Liver (tissue), 9 donors: ENCODE results near the gene CENPO. TPM values are rescaled to one million over a fixed set of nuclear protein-coding genes. Genes with fewer than 3 reads are reported as not detected.
A peak's percentile ranks its signal among the peaks of the same experiment; 100 is the strongest.

Experiments
- DNase-seq: peaks from one replicate; pipeline ENCODE4 v3.0.0-alpha.2; 2017; ENCODE audit warnings: low spot score
- H3K27ac ChIP-seq, 2 donors: one replicate each; pipeline ENCODE4 v1.7.0; 2013; ENCODE audit warnings: inconsistent platforms in 2 of 2, low read length in 2 of 2, control low read depth in 1 of 2, low read depth in 1 of 2, mild to moderate bottlenecking in 1 of 2
- H3K27me3 ChIP-seq, 4 donors: one replicate each; pipeline versions ENCODE4 v1.6.1 to v1.7.0; 2013; ENCODE audit warnings: low read length in 3 of 4, inconsistent platforms in 1 of 4, mild to moderate bottlenecking in 1 of 4, moderate library complexity in 1 of 4; ENCODE audit not compliant: control insufficient read depth in 4 of 4, insufficient read depth in 4 of 4
- H3K36me3 ChIP-seq, 4 donors: one replicate each; pipeline versions ENCODE4 v1.6.1 to v1.7.0; 2013; ENCODE audit warnings: low read length in 3 of 4, mild to moderate bottlenecking in 3 of 4, low read depth in 1 of 4, moderate library complexity in 1 of 4; ENCODE audit not compliant: control insufficient read depth in 4 of 4, insufficient read depth in 3 of 4
- H3K4me1 ChIP-seq, 4 donors: one replicate each; pipeline versions ENCODE4 v1.6.1 to v1.7.0; 2013; ENCODE audit warnings: low read length in 3 of 4, mild to moderate bottlenecking in 3 of 4, moderate library complexity in 1 of 4; ENCODE audit not compliant: control insufficient read depth in 4 of 4, insufficient read depth in 4 of 4
- H3K4me3 ChIP-seq, 3 donors: one replicate each; pipeline versions ENCODE4 v1.6.1 to v1.7.0; 2013; ENCODE audit warnings: low read length in 3 of 3, control low read depth in 1 of 3, low read depth in 1 of 3, mild to moderate bottlenecking in 1 of 3
- H3K9ac ChIP-seq, 2 donors: one replicate each; pipeline ENCODE4 v1.7.0; 2013; ENCODE audit warnings: low read length in 2 of 2, mild to moderate bottlenecking in 2 of 2, moderate library complexity in 2 of 2, control low read depth in 1 of 2, low read depth in 1 of 2
- H3K9me3 ChIP-seq, 4 donors: one replicate each; pipeline versions ENCODE4 v1.6.1 to v1.7.0; 2013; ENCODE audit warnings: low read length in 3 of 4; ENCODE audit not compliant: control insufficient read depth in 4 of 4
- EGR1 ChIP-seq, 2 donors: IDR thresholded peaks; 2 replicates each; pipeline ENCODE4 v1.6.1; 2016 to 2018; ENCODE audit warnings: antibody characterized with exemption in 2 of 2, low read depth in 2 of 2
- FOXA1 ChIP-seq: IDR thresholded peaks from 2 replicates; pipeline ENCODE4 v1.6.1; 2016; ENCODE audit warnings: antibody characterized with exemption
- GABPA ChIP-seq, 2 donors: IDR thresholded peaks in 1 of 2; conservative IDR thresholded peaks in 1 of 2; 2 replicates each; pipeline ENCODE4 v1.6.1; 2016; ENCODE audit warnings: antibody characterized with exemption in 2 of 2, mild to moderate bottlenecking in 1 of 2, moderate library complexity in 1 of 2
- HNF4G ChIP-seq: IDR thresholded peaks from 2 replicates; pipeline ENCODE4 v1.6.1; 2016; ENCODE audit warnings: antibody characterized with exemption
- JUND ChIP-seq, 2 donors: IDR thresholded peaks; 2 replicates each; pipeline ENCODE4 v1.6.1; 2016; ENCODE audit warnings: antibody characterized with exemption in 2 of 2
- NR2F2 ChIP-seq: IDR thresholded peaks from 2 replicates; pipeline ENCODE4 v1.6.1; 2016; ENCODE audit warnings: antibody characterized with exemption
- RAD21 ChIP-seq, 2 donors: IDR thresholded peaks; 2 replicates each; pipeline ENCODE4 v1.6.1; 2016; ENCODE audit warnings: antibody characterized with exemption in 2 of 2, mild to moderate bottlenecking in 2 of 2
- TAF1 ChIP-seq: conservative IDR thresholded peaks from 2 replicates; pipeline ENCODE4 v1.6.1; 2016; ENCODE audit warnings: antibody characterized with exemption, mild to moderate bottlenecking
- YY1 ChIP-seq: IDR thresholded peaks from 2 replicates; pipeline ENCODE4 v1.6.1; 2016; ENCODE audit warnings: antibody characterized with exemption, mild to moderate bottlenecking
- ZBTB33 ChIP-seq: IDR thresholded peaks from 2 replicates; pipeline ENCODE4 v1.6.1; 2016; ENCODE audit warnings: antibody characterized with exemption
- WGBS: extraction: QIAGEN DNeasy Blood & Tissue Kit; methylation state at CpG from one replicate; pipeline ENCODE4 v1.1.7; 2013; 5-methylcytosine and 5-hydroxymethylcytosine counted together
- polyA plus RNA-seq, 2 donors: library from polyadenylated mRNA; stranded (reverse) in 1 of 2; unstranded in 1 of 2; fragments of 200-250 nt in 1 of 2; fragments of >200 nt in 1 of 2; fragmentation: Nextera tagmentation in 1 of 2; extraction: Ambion mirVana in 1 of 2; gene quantifications; one replicate each; pipeline versions ENCODE4 v1.2.1 to v1.2.3, GENCODE V29; 2013 to 2015
- total RNA-seq, 2 donors: library from RNA; depleted of rRNA; stranded (reverse); fragments of >200 nt; gene quantifications; one replicate each; pipeline ENCODE4 v1.2.3, GENCODE V29; 2014
- TF ChIP-seq, protein P1 (sequence below): IDR thresholded peaks from 2 replicates; pipeline ENCODE4 v1.6.1; 2016; ENCODE audit warnings: antibody characterized with exemption
- TF ChIP-seq, protein P2 (sequence below): IDR thresholded peaks from 2 replicates; pipeline ENCODE4 v1.6.1; 2016; ENCODE audit warnings: antibody characterized with exemption, mild to moderate bottlenecking
- TF ChIP-seq, protein P3 (sequence below): IDR thresholded peaks from 2 replicates; pipeline ENCODE4 v1.6.1; 2016; ENCODE audit warnings: antibody characterized with exemption
- TF ChIP-seq, protein P4 (sequence below): fragments of 150-350 bp; IDR thresholded peaks from 2 replicates; pipeline ENCODE4 v1.5.1; 2017; ENCODE audit warnings: improper control_type of control experiment, low read depth, low read length; ENCODE audit not compliant: missing input control
- donor health status: healthy.
- donor health status: healthy.
- donor health status: healthy.
- donor health status: healthy.
- donor health status: healthy.

Gene CENPO
- total and polyA plus RNA-seq, 4 donors = 2.2 to 17.8 (median 3.2) TPM

- 2% methylated on average over 6 of the region's 6 CpGs for WGBS
- no peak for DNase-seq
- Histone ChIP-seq H3K9ac (peak overlapping the region; percentile 76 to 84), H3K27me3 (no peaks in the 10 kb centered on the region), H3K4me3 (peak overlapping the region; percentile 74 to 82 (median 78)), H3K9me3 (no peaks in the 10 kb centered on the region), H3K4me1 (peaks cover 0 to 15% (median 13%) of the 10 kb centered on the region in 4 donors), H3K27ac (peak overlapping the region; percentile 99), H3K36me3 (peaks cover 0 to 5% (median 2%) of the 10 kb centered on the region in 4 donors)
- TF ChIP-seq NR2F2 = peak; percentile 16
- no peak for TF ChIP-seq EGR1 (IDR thresholded peaks at IDR 0.05; ENCODE audit: low read depth in 2 of 2)
Observed at GRCh38 chr2:24792542-24792873, 717 bp upstream of the CENPO start.

DNA sequence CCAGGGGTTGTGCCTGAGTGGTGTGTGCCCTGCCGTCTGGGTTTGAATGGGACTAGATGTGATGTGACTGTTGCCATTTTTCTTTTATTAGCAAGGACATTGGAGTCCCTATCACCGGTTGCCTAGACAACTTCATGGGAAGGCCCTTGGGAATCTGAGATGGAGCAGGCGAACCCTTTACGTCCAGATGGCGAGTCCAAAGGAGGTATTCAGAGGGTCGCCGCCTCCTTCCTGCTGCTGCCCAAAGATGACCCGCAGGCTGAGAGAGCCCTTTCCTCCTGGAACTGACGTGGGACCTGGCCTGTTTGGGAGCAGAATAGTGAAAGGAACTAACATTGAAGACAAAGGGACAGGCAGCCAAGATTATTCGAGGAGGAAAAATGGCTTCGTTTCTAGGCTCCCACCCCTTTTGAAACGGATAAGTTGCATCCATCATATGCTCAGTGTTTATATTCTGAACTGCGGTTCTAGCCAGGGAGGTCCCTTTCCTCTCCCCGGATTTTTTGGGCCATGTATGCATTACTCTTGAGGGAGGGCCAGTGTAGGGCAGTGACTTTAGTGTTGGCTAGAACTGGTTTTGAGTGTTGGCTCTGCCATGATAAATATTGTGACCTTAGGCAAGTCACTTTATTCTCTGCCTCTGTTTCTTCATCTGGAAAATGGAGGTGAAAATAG lies 673 bp downstream of the CENPO start:
- no peak for TF ChIP-seq TAF1
- no peak for TF ChIP-seq RAD21 (IDR thresholded peaks at IDR 0.05)
- TF ChIP-seq ZBTB33 = no peak
- no peak for TF ChIP-seq EGR1 (IDR thresholded peaks at IDR 0.05; ENCODE audit: low read depth in 2 of 2)
- no peak for TF ChIP-seq HNF4G
- TF ChIP-seq YY1 = no peak
- no peak for TF ChIP-seq NR2F2
- TF ChIP-seq, protein P1, sequence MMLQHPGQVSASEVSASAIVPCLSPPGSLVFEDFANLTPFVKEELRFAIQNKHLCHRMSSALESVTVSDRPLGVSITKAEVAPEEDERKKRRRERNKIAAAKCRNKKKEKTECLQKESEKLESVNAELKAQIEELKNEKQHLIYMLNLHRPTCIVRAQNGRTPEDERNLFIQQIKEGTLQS = no peak
- no peak for TF ChIP-seq JUND (IDR thresholded peaks at IDR 0.05)
- no peak for TF ChIP-seq GABPA (IDR thresholded peaks at IDR 0.05 in 1 of 2, conservative IDR thresholded peaks at IDR 0.05 in 1 of 2)
- TF ChIP-seq FOXA1 = no peak
- TF ChIP-seq, protein P2, sequence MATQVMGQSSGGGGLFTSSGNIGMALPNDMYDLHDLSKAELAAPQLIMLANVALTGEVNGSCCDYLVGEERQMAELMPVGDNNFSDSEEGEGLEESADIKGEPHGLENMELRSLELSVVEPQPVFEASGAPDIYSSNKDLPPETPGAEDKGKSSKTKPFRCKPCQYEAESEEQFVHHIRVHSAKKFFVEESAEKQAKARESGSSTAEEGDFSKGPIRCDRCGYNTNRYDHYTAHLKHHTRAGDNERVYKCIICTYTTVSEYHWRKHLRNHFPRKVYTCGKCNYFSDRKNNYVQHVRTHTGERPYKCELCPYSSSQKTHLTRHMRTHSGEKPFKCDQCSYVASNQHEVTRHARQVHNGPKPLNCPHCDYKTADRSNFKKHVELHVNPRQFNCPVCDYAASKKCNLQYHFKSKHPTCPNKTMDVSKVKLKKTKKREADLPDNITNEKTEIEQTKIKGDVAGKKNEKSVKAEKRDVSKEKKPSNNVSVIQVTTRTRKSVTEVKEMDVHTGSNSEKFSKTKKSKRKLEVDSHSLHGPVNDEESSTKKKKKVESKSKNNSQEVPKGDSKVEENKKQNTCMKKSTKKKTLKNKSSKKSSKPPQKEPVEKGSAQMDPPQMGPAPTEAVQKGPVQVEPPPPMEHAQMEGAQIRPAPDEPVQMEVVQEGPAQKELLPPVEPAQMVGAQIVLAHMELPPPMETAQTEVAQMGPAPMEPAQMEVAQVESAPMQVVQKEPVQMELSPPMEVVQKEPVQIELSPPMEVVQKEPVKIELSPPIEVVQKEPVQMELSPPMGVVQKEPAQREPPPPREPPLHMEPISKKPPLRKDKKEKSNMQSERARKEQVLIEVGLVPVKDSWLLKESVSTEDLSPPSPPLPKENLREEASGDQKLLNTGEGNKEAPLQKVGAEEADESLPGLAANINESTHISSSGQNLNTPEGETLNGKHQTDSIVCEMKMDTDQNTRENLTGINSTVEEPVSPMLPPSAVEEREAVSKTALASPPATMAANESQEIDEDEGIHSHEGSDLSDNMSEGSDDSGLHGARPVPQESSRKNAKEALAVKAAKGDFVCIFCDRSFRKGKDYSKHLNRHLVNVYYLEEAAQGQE = no peak
- TF ChIP-seq, protein P3, sequence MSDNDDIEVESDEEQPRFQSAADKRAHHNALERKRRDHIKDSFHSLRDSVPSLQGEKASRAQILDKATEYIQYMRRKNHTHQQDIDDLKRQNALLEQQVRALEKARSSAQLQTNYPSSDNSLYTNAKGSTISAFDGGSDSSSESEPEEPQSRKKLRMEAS = no peak
- TF ChIP-seq, protein P4, sequence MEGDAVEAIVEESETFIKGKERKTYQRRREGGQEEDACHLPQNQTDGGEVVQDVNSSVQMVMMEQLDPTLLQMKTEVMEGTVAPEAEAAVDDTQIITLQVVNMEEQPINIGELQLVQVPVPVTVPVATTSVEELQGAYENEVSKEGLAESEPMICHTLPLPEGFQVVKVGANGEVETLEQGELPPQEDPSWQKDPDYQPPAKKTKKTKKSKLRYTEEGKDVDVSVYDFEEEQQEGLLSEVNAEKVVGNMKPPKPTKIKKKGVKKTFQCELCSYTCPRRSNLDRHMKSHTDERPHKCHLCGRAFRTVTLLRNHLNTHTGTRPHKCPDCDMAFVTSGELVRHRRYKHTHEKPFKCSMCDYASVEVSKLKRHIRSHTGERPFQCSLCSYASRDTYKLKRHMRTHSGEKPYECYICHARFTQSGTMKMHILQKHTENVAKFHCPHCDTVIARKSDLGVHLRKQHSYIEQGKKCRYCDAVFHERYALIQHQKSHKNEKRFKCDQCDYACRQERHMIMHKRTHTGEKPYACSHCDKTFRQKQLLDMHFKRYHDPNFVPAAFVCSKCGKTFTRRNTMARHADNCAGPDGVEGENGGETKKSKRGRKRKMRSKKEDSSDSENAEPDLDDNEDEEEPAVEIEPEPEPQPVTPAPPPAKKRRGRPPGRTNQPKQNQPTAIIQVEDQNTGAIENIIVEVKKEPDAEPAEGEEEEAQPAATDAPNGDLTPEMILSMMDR = no peak
- peaks cover 0 to 5% (median 2%) of the 10 kb centered on the region in 4 donors for H3K36me3 ChIP-seq
- H3K9me3 ChIP-seq = no peaks in the 10 kb centered on the region
- WGBS = 18% methylated on average over 14 of the region's 14 CpGs
- H3K27me3 ChIP-seq = no peaks in the 10 kb centered on the region
- DNase-seq = peak; percentile 40
- peaks cover 0 to 15% (median 13%) of the 10 kb centered on the region in 4 donors for H3K4me1 ChIP-seq
- no peak overlapping the region for H3K27ac ChIP-seq
- H3K9ac ChIP-seq = no peak overlapping the region
- peak overlapping the region; percentile 74 to 82 (median 78) for H3K4me3 ChIP-seq
